Activated CD4-positive, alpha-beta T cell treated with anti-CD3 and anti-CD28 coated beads, Interleukin-2, amount 10 ng/mL, durations not matched to agents 24 days and 14 days (primary cell): ENCODE measurements around the gene NLGN1. TPM values are rescaled to one million over a fixed set of nuclear protein-coding genes. Genes with fewer than 3 reads are reported as not detected.

ENCODE experiments used
- DNase-seq: peaks from one replicate; pipeline ENCODE4 v3.0.0; 2022
- H3K27ac Mint-ChIP-seq: one replicate; pipeline ENCODE4 v1.8.0; 2022; ENCODE audit warnings: mild to moderate bottlenecking, mixed read lengths
- H3K27me3 Mint-ChIP-seq: one replicate; pipeline ENCODE4 v1.8.0; 2022; ENCODE audit warnings: mixed read lengths
- H3K36me3 Mint-ChIP-seq: one replicate; pipeline ENCODE4 v1.8.0; 2022; ENCODE audit warnings: low read depth, mild to moderate bottlenecking, mixed read lengths
- H3K4me1 Mint-ChIP-seq: one replicate; pipeline ENCODE4 v1.8.0; 2021; ENCODE audit warnings: mixed read lengths
- H3K4me3 Mint-ChIP-seq: one replicate; pipeline ENCODE4 v1.8.0; 2022; ENCODE audit warnings: mild to moderate bottlenecking, moderate library complexity, mixed read lengths
- H3K9me3 Mint-ChIP-seq: one replicate; pipeline ENCODE4 v1.8.0; 2021; ENCODE audit warnings: mixed read lengths
- intact Hi-C: fragments of 100-400 bp; cut with micrococcal nuclease; formaldehyde crosslinking; loops from one replicate; pipeline ENCODE4 v1.15.1; 2023
- total RNA-seq: library from RNA; stranded (reverse); gene quantifications from 2 replicates; pipeline ENCODE4 v1.2.3, GENCODE V29; 2022

The NLGN1 gene
- total RNA-seq, 1 donor from 2014 or later: not detected

GRCh38 chr3:174122411-174122810 is 724.9 kb downstream of the NLGN1 start:
- Mint-ChIP-seq H3K4me3 (no peak overlapping the region), H3K27ac (no peak overlapping the region), H3K36me3 (no peaks in the 10 kb centered on the region), H3K4me1 (no peaks in the 10 kb centered on the region), H3K27me3 (no peaks in the 10 kb centered on the region), H3K9me3 (no peaks in the 10 kb centered on the region)
- intact Hi-C loops: no loop called here
- no peak for DNase-seq

GRCh38 chr3:174125267-174125824 is 727.8 kb downstream of the NLGN1 start:
- Mint-ChIP-seq H3K27me3 (no peaks in the 10 kb centered on the region), H3K4me3 (no peak overlapping the region), H3K4me1 (no peaks in the 10 kb centered on the region), H3K36me3 (no peaks in the 10 kb centered on the region), H3K27ac (no peak overlapping the region), H3K9me3 (no peaks in the 10 kb centered on the region)
- intact Hi-C loops: no loop called here
- DNase-seq: no peak

GRCh38 chr3:174126990-174127758 is 729.6 kb downstream of the NLGN1 start:
- Mint-ChIP-seq H3K27ac (no peak overlapping the region), H3K27me3 (no peaks in the 10 kb centered on the region), H3K4me1 (no peaks in the 10 kb centered on the region), H3K36me3 (no peaks in the 10 kb centered on the region), H3K4me3 (no peak overlapping the region), H3K9me3 (no peaks in the 10 kb centered on the region)
- intact Hi-C loops: no loop called here
- DNase-seq: no peak

- Mint-ChIP-seq H3K4me3 (no peak overlapping the region), H3K9me3 (no peaks in the 10 kb centered on the region), H3K27me3 (no peaks in the 10 kb centered on the region), H3K36me3 (no peaks in the 10 kb centered on the region), H3K4me1 (no peaks in the 10 kb centered on the region), H3K27ac (no peak overlapping the region)
- intact Hi-C loops: no loop called here
- no peak for DNase-seq
Observed at GRCh38 chr3:174132006-174132405, 734.5 kb downstream of the NLGN1 start.

- Mint-ChIP-seq H3K9me3 (no peaks in the 10 kb centered on the region), H3K27ac (no peak overlapping the region), H3K36me3 (no peaks in the 10 kb centered on the region), H3K4me1 (no peaks in the 10 kb centered on the region), H3K27me3 (no peaks in the 10 kb centered on the region), H3K4me3 (no peak overlapping the region)
- intact Hi-C loops: no loop called here
- no peak for DNase-seq
Observed at GRCh38 chr3:174132421-174133042, 735.0 kb downstream of the NLGN1 start.

GRCh38 chr3:174146008-174146407 is 748.5 kb downstream of the NLGN1 start:
- H3K4me3 Mint-ChIP-seq: no peak overlapping the region
- no peak for DNase-seq
- no peaks in the 10 kb centered on the region for H3K4me1 Mint-ChIP-seq
- H3K9me3 Mint-ChIP-seq: no peaks in the 10 kb centered on the region
- intact Hi-C loops: no loop called here
- no peak overlapping the region for H3K27ac Mint-ChIP-seq
- no peaks in the 10 kb centered on the region for H3K27me3 Mint-ChIP-seq
- no peaks in the 10 kb centered on the region for H3K36me3 Mint-ChIP-seq

- H3K4me1 Mint-ChIP-seq: no peaks in the 10 kb centered on the region
- intact Hi-C loops: no loop called here
- no peaks in the 10 kb centered on the region for H3K9me3 Mint-ChIP-seq
- no peak overlapping the region for H3K4me3 Mint-ChIP-seq
- H3K27me3 Mint-ChIP-seq: no peaks in the 10 kb centered on the region
- DNase-seq: no peak
- H3K36me3 Mint-ChIP-seq: no peaks in the 10 kb centered on the region
- no peak overlapping the region for H3K27ac Mint-ChIP-seq
Observed at GRCh38 chr3:174147798-174148197, 750.3 kb downstream of the NLGN1 start.

GRCh38 chr3:174153871-174154270 is 756.3 kb downstream of the NLGN1 start:
- Mint-ChIP-seq H3K27me3 (no peaks in the 10 kb centered on the region), H3K9me3 (no peaks in the 10 kb centered on the region), H3K4me1 (no peaks in the 10 kb centered on the region), H3K36me3 (no peaks in the 10 kb centered on the region), H3K4me3 (no peak overlapping the region), H3K27ac (no peak overlapping the region)
- DNase-seq: no peak
- intact Hi-C loops: no loop called here

GRCh38 chr3:174156200-174156599 is 758.7 kb downstream of the NLGN1 start:
- Mint-ChIP-seq H3K4me1 (no peaks in the 10 kb centered on the region), H3K4me3 (no peak overlapping the region), H3K27me3 (no peaks in the 10 kb centered on the region), H3K9me3 (no peaks in the 10 kb centered on the region), H3K27ac (no peak overlapping the region), H3K36me3 (no peaks in the 10 kb centered on the region)
- intact Hi-C loops: no loop called here
- no peak for DNase-seq

- no peaks in the 10 kb centered on the region for H3K36me3 Mint-ChIP-seq
- no peaks in the 10 kb centered on the region for H3K27me3 Mint-ChIP-seq
- H3K4me1 Mint-ChIP-seq: no peaks in the 10 kb centered on the region
- H3K27ac Mint-ChIP-seq: no peak overlapping the region
- no peak overlapping the region for H3K4me3 Mint-ChIP-seq
- no peaks in the 10 kb centered on the region for H3K9me3 Mint-ChIP-seq
- intact Hi-C loops: no loop called here
- DNase-seq: no peak
Observed at GRCh38 chr3:174158674-174159073, 761.1 kb downstream of the NLGN1 start.

- Mint-ChIP-seq H3K36me3 (no peaks in the 10 kb centered on the region), H3K27me3 (no peaks in the 10 kb centered on the region), H3K9me3 (no peaks in the 10 kb centered on the region), H3K4me1 (no peaks in the 10 kb centered on the region), H3K27ac (no peak overlapping the region), H3K4me3 (no peak overlapping the region)
- intact Hi-C loops: no loop called here
- DNase-seq: no peak
Observed at GRCh38 chr3:174159604-174160003, 762.1 kb downstream of the NLGN1 start.

GRCh38 chr3:174162550-174162949 is 765.0 kb downstream of the NLGN1 start:
- Mint-ChIP-seq H3K27me3 (no peaks in the 10 kb centered on the region), H3K27ac (no peak overlapping the region), H3K4me1 (no peaks in the 10 kb centered on the region), H3K36me3 (no peaks in the 10 kb centered on the region), H3K9me3 (no peaks in the 10 kb centered on the region), H3K4me3 (no peak overlapping the region)
- intact Hi-C loops: no loop called here
- DNase-seq: no peak

GRCh38 chr3:174168026-174168425 is 770.5 kb downstream of the NLGN1 start:
- H3K4me3 Mint-ChIP-seq: no peak overlapping the region
- H3K4me1 Mint-ChIP-seq: no peaks in the 10 kb centered on the region
- DNase-seq: no peak
- H3K27me3 Mint-ChIP-seq: no peaks in the 10 kb centered on the region
- H3K27ac Mint-ChIP-seq: no peak overlapping the region
- H3K9me3 Mint-ChIP-seq: peaks cover 2% of the 10 kb centered on the region
- no peaks in the 10 kb centered on the region for H3K36me3 Mint-ChIP-seq
- intact Hi-C loops: no loop called here

GRCh38 chr3:174168538-174169254 is 771.2 kb downstream of the NLGN1 start:
- Mint-ChIP-seq H3K9me3 (peaks cover 2% of the 10 kb centered on the region), H3K36me3 (no peaks in the 10 kb centered on the region), H3K27ac (no peak overlapping the region)

More at GRCh38 chr3:174168538-174169254, 771.2 kb downstream of the NLGN1 start:
- H3K4me3 Mint-ChIP-seq: no peak overlapping the region
- no peaks in the 10 kb centered on the region for H3K4me1 Mint-ChIP-seq
- intact Hi-C loops: no loop called here
- H3K27me3 Mint-ChIP-seq: no peaks in the 10 kb centered on the region
- no peak for DNase-seq
